ENCODE results near the gene KRT82. TPM values are rescaled to one million over a fixed set of nuclear protein-coding genes. Genes with fewer than 3 reads are reported as not detected.

Gene KRT82
- total RNA-seq, 2 experiments from 2014 or later = not detected

Other genes starting within 250 kb of the KRT82 start
- not detected for gene KRT80, start 214.3 kb downstream of the KRT82 start, total RNA-seq
- 10 to 100 TPM in 1 of 2 experiments, 1 to 10 TPM in 1; 4.7 to 18.3 TPM for gene KRT7, start 173.1 kb downstream of the KRT82 start, total RNA-seq
- gene KRT86, start 131.7 kb downstream of the KRT82 start, total RNA-seq = 1 to 10 TPM in 1 of 2 experiments, under 1 TPM in 1; 0.18 to 1.2 TPM
- gene KRT81, start 114.8 kb downstream of the KRT82 start, total RNA-seq = under 1 TPM in 1 of 2 experiments, not detected in 1; 0.30 TPM
- gene KRT83, start 84.9 kb downstream of the KRT82 start, total RNA-seq = not detected
- not detected for gene KRT85, start 38.9 kb downstream of the KRT82 start, total RNA-seq
- gene KRT84, start 20.7 kb downstream of the KRT82 start, total RNA-seq = not detected
- gene KRT75, start 28.0 kb upstream of the KRT82 start, total RNA-seq = not detected
- not detected for gene KRT6B, start 45.8 kb upstream of the KRT82 start, total RNA-seq
- gene KRT6C, start 67.5 kb upstream of the KRT82 start, total RNA-seq = not detected
- not detected for gene KRT6A, start 86.9 kb upstream of the KRT82 start, total RNA-seq
- gene KRT5, start 114.1 kb upstream of the KRT82 start, total RNA-seq = not detected
- not detected for gene KRT71, start 146.8 kb upstream of the KRT82 start, total RNA-seq
- not detected for gene KRT74, start 167.5 kb upstream of the KRT82 start, total RNA-seq
- under 1 TPM in 1 of 2 experiments, not detected in 1; 0.15 TPM for gene KRT72, start 195.1 kb upstream of the KRT82 start, total RNA-seq
- not detected for gene KRT73, start 212.2 kb upstream of the KRT82 start, total RNA-seq
- gene KRT2, start 245.9 kb upstream of the KRT82 start, total RNA-seq = not detected

Data from activated CD8-positive, alpha-beta memory T cell treated with anti-CD3 and anti-CD28 coated beads, Interleukin-2, amount 10 ng/mL, durations not matched to agents 7 days and 5 days (primary cell).